ENCODE data around the gene PRR12.
A peak's percentile ranks its signal among the peaks of the same experiment; 100 is the strongest.

PRR12 gene

DNA sequence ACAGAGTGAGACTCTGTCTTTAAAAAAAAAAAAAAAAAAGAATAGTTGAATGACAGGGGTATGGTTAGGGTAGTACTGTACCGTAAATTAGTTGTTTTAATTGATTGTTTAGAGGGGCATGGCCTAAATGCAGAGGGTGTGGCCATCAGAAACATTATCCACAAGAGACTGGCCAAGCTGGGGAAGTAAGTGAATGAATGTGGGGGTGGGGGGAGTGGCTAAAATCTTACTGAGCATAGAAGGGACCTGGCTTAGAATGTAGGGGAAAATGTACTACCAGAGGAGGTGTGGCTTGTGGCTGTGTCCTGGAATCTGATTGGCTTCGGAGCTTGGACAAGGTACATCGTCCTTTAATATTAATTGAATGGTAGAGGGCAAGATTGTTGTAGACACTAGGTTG is 78.5 kb downstream of the PRR12 start:
- Histone ChIP-seq H3K9me3 (replicated peaks; ENCODE audit: insufficient read depth, low read length) (no peaks in the 10 kb centered on the region), H3K36me3 (replicated peaks; ENCODE audit: insufficient read depth, low read length) (no peaks in the 10 kb centered on the region), H3K4me1 (ENCODE audit: low read length) (peaks cover 17% of the 10 kb centered on the region), H3F3A (ENCODE audit: insufficient read depth, low read length) (peaks cover 28% of the 10 kb centered on the region), H3K79me2 (ENCODE audit: low read length) (peaks cover 33% of the 10 kb centered on the region), H3K9me2 (replicated peaks; ENCODE audit: insufficient read depth, low read length) (no peaks in the 10 kb centered on the region), H2AFZ (ENCODE audit: low read length) (no peak overlapping the region), H3K9ac (ENCODE audit: low read length) (no peak overlapping the region), H3K27ac (ENCODE audit: low read length) (no peak overlapping the region), H3K27me3 (replicated peaks; ENCODE audit: insufficient read depth, low read length) (no peaks in the 10 kb centered on the region), H3K4me3 (ENCODE audit: low read length) (no peak overlapping the region), H3K4me2 (ENCODE audit: low read depth, low read length) (no peak overlapping the region), H4K20me1 (ENCODE audit: insufficient read depth, low read length) (no peaks in the 10 kb centered on the region)
- no peak for TF ChIP-seq EZH2phosphoT487 (IDR thresholded peaks at IDR 0.05; ENCODE audit: low read length)
- TF ChIP-seq CTCF (IDR thresholded peaks at IDR 0.05; ENCODE audit: low read length) = no peak
- DNase-seq = no peak

DNA sequence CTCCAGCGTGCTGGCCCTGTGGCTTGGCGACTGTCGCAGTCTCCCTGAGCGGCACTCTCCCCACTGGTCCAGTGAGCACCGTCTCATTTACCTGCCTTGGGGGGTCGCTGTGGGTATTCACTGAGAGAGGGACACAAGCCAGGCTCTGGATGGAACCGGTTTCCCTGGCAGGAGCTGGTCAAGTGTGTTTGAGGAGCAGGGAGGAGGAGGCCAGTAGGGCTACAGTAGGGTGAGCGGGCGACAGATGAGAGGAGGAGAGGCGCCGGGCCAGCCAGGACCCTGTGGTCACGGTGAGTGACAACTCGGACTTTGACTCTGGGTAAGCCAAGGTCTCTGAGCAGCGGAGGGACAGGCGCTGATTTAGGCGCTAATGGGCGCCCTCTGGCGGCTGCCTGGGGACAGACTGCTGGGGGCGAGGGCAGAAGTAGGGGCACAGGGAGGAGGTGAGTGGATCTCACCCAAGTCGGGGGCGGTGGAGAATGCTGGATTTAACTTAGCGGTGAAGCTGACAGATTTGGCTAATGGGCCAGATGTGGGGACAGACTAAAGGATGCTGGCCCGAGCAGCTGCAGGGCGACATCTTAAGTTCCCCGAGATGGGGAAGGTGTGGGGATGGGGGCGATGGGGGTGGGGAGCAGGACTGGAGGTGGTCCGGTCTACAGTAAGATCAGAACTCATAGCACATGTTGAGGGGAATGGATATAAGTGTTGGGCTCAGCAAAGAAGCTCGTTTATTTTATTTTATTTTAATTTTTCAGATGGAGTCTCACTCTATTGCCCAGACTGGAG is 81.3 kb downstream of the PRR12 start:
- Histone ChIP-seq H4K20me1 (ENCODE audit: insufficient read depth, low read length) (no peaks in the 10 kb centered on the region), H3K9ac (ENCODE audit: low read length) (peak overlapping the region; percentile 22; the same call in 1 of the 2 replicates), H3K4me1 (ENCODE audit: low read length) (peaks cover 11% of the 10 kb centered on the region), H3K79me2 (ENCODE audit: low read length) (peaks cover 11% of the 10 kb centered on the region), H3K27me3 (replicated peaks; ENCODE audit: insufficient read depth, low read length) (no peaks in the 10 kb centered on the region), H3K27ac (ENCODE audit: low read length) (peak overlapping the region; percentile 24; the same call in 1 of the 2 replicates), H3K36me3 (replicated peaks; ENCODE audit: insufficient read depth, low read length) (no peaks in the 10 kb centered on the region), H3K9me2 (replicated peaks; ENCODE audit: insufficient read depth, low read length) (no peaks in the 10 kb centered on the region), H3K4me2 (ENCODE audit: low read depth, low read length) (peak overlapping the region; percentile 74; the same call in 1 of the 2 replicates), H3K4me3 (ENCODE audit: low read length) (0 out of 2 replicates have a peak overlapping the region, but pooled peaks have one; percentile 23), H3K9me3 (replicated peaks; ENCODE audit: insufficient read depth, low read length) (no peaks in the 10 kb centered on the region), H3F3A (ENCODE audit: insufficient read depth, low read length) (peaks cover 32% of the 10 kb centered on the region), H2AFZ (ENCODE audit: low read length) (peak overlapping the region; percentile 56)
- TF ChIP-seq CTCF (IDR thresholded peaks at IDR 0.05; ENCODE audit: low read length) (peak; percentile 95), EZH2phosphoT487 (IDR thresholded peaks at IDR 0.05; ENCODE audit: low read length) (no peak), EZH2 (optimal IDR thresholded peaks at IDR 0.05; ENCODE audit: low read depth, low read length) (no peak)
- DNase-seq = peak; percentile 80
